OCI-LY7 (cell line): ENCODE measurements around the gene EFNA3. TPM values are rescaled to one million over a fixed set of nuclear protein-coding genes. Genes with fewer than 3 reads are reported as not detected.
A peak's percentile ranks its signal among the peaks of the same experiment; 100 is the strongest.

Experiments
- BruUV-seq: library from RNA; stranded (reverse); fragments of 400-500 nt; replicated peaks from 2 replicates; lab custom pipeline; 2021; lab: Mats Ljungman, UMichigan
- CTCF ChIA-PET: fragments of 300-600 bp; sonication (Branson Sonifier 250); formaldehyde crosslinking; loops from one replicate; lab custom pipeline; 2022; ENCODE audit warnings: antibody characterized with exemption; ENCODE audit not compliant: unreplicated experiment; lab: Charles Lee
- POLR2A ChIA-PET: fragments of 300-600 bp; sonication (Branson Sonifier 250); formaldehyde crosslinking; loops from one replicate; lab custom pipeline; 2022; ENCODE audit warnings: antibody characterized with exemption; lab: Charles Lee
- DNase-seq: peaks from one replicate; pipeline ENCODE4 v3.0.0-alpha.2; 2015; ENCODE audit warnings: low spot score
- H2AFZ ChIP-seq: fragments of 200-600 bp; sonication (generic), shearing (Covaris generic); 2 replicates; pipeline ENCODE4 v1.6.1; 2014; ENCODE audit warnings: mild to moderate bottlenecking, antibody characterized with exemption, low read length, moderate library complexity
- H3K27ac ChIP-seq: fragments of 200-600 bp; sonication (generic); 2 replicates; pipeline ENCODE4 v1.5.1; 2014; ENCODE audit warnings: mixed run types, low read depth, mild to moderate bottlenecking, moderate library complexity, low read length, inconsistent platforms; ENCODE audit not compliant: poor library complexity, severe bottlenecking
- H3K36me3 ChIP-seq: fragments of 200-600 bp; sonication (generic); 2 replicates; pipeline ENCODE4 v1.6.1; 2014; ENCODE audit warnings: mild to moderate bottlenecking, antibody characterized with exemption, low read length, moderate library complexity, mixed read lengths; ENCODE audit not compliant: insufficient read depth
- H3K4me1 ChIP-seq: fragments of 200-600 bp; sonication (generic); 2 replicates; pipeline ENCODE4 v1.5.1; 2014; ENCODE audit warnings: mild to moderate bottlenecking, low read length; ENCODE audit not compliant: insufficient read depth, poor library complexity, severe bottlenecking
- H3K4me2 ChIP-seq: fragments of 200-600 bp; sonication (generic); 2 replicates; pipeline ENCODE4 v1.6.1; 2014; ENCODE audit warnings: mild to moderate bottlenecking, low read length
- H3K4me3 ChIP-seq: fragments of 200-600 bp; sonication (generic); 2 replicates; pipeline ENCODE4 v1.5.1; 2014; ENCODE audit warnings: mild to moderate bottlenecking, low read depth, low read length; ENCODE audit not compliant: poor library complexity, severe bottlenecking
- H3K79me2 ChIP-seq: fragments of 200-600 bp; sonication (generic); 2 replicates; pipeline ENCODE4 v1.6.1; 2016; ENCODE audit warnings: low read depth, mild to moderate bottlenecking, low read length, moderate library complexity, mixed read lengths; ENCODE audit not compliant: insufficient read depth
- H3K9me2 ChIP-seq: fragments of 200-600 bp; sonication (generic); 2 replicates; pipeline ENCODE4 v1.6.1; 2016; ENCODE audit warnings: mild to moderate bottlenecking, low read length, mixed read lengths; ENCODE audit not compliant: insufficient read depth
- H3K9me3 ChIP-seq: fragments of 200-600 bp; sonication (generic); 2 replicates; pipeline ENCODE4 v1.6.1; 2014; ENCODE audit warnings: mild to moderate bottlenecking, mixed run types, low read length, mixed read lengths
- H4K20me1 ChIP-seq: fragments of 200-600 bp; sonication (generic); 2 replicates; pipeline ENCODE4 v1.6.1; 2014; ENCODE audit warnings: mild to moderate bottlenecking, antibody characterized with exemption, low read length, moderate library complexity, mixed read lengths; ENCODE audit not compliant: insufficient read depth
- CTCF ChIP-seq: fragments of 200-600 bp; sonication (generic); conservative IDR thresholded peaks from 2 replicates; pipeline ENCODE4 v1.5.1; 2014; ENCODE audit warnings: mild to moderate bottlenecking, antibody characterized with exemption, low read length, moderate library complexity, mixed read lengths
- EZH2phosphoT487 ChIP-seq: fragments of 200-600 bp; sonication (generic); IDR thresholded peaks from 2 replicates; pipeline ENCODE4 v1.6.1; 2018; ENCODE audit warnings: low read depth, borderline replicate concordance, mild to moderate bottlenecking, mixed run types, antibody characterized with exemption, low read length, moderate library complexity, mixed read lengths
- intact Hi-C: fragments of 100-400 bp; cut with micrococcal nuclease; formaldehyde crosslinking; loops from one replicate; pipeline ENCODE4 v1.10.0; 2022; ENCODE audit not compliant: unreplicated experiment
- total RNA-seq, 2 experiments: library from RNA; depleted of rRNA in 1 of 2; stranded (reverse); fragments of >200 nt in 1 of 2; shearing (Covaris generic) in 1 of 2; gene quantifications; 2 replicates each; pipeline ENCODE4 v1.2.3, GENCODE V29; 2014 to 2022

The EFNA3 gene
- total RNA-seq, 2 experiments from 2014 or later = 6.7 to 10.8 TPM

DNA sequence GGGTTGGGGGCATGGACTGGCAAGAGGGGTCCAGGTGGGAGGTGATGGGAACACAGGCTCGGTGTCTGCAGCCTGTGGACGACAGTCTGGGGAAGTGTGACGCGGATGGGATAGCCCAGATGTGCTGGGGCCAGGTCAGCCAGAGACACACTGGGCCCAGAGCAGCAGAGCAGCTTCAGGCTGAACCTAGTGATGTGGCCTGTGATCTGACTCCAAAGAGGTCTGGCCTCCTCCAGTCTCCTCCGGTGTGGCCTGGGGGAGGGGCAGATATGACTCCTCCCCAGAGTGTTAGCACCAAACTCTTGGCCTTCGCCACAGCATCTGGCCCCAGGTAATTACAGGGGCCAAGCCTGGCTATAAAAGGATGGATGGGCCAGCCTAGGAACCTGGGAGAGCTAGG is 13.5 kb downstream of the EFNA3 start:
- Histone ChIP-seq H4K20me1 (no peaks in the 10 kb centered on the region), H3K36me3 (no peaks in the 10 kb centered on the region), H3K4me1 (peaks cover 7% of the 10 kb centered on the region), H3K9me3 (no peaks in the 10 kb centered on the region), H3K9me2 (no peaks in the 10 kb centered on the region), H3K79me2 (no peaks in the 10 kb centered on the region), H2AFZ (no peak overlapping the region), H3K4me3 (no peak overlapping the region), H3K4me2 (no peak overlapping the region), H3K27ac (no peak overlapping the region)
- ChIA-PET CTCF (interaction anchor here (1.4 to 2.0 kb wide), 3 partner anchors 73 to 81 kb away, joined by 7 to 12 read pairs (median 10); partner anchors contain the start of gene KRTCAP2), POLR2A (interaction anchor here (1.5 kb wide), 1 partner anchor 80 kb away, joined by 6 read pairs; the partner anchor contains the start of gene KRTCAP2)
- intact Hi-C loops = no loop called here
- no peak for DNase-seq
- no peak for TF ChIP-seq EZH2phosphoT487
- no peak for TF ChIP-seq CTCF
- no TSS peak for BruUV-seq

DNA sequence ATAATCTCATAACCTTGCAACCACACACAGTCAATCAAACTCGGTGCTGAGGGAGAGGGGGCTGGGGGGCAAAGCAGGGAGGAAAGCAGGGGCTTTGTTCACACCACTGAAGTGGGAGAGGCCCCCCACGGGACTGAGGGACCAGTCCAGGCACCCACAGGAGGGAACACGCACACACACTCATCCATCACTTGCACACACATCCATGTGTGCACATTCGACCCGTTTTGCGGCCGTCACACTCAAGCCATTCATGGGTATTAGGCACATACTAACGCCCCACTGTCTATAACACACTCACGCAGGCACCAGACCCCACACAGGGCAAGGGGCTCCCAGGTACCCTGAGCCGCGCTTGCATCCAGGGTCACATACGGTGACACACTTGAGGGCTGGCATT is 14.0 kb downstream of the EFNA3 start:
- Histone ChIP-seq H3K4me2 (no peak overlapping the region), H3K27ac (no peak overlapping the region), H3K9me3 (no peaks in the 10 kb centered on the region), H3K36me3 (no peaks in the 10 kb centered on the region), H2AFZ (no peak overlapping the region), H3K4me1 (peaks cover 7% of the 10 kb centered on the region), H3K9me2 (no peaks in the 10 kb centered on the region), H4K20me1 (no peaks in the 10 kb centered on the region), H3K79me2 (no peaks in the 10 kb centered on the region), H3K4me3 (no peak overlapping the region)
- TF ChIP-seq CTCF = no peak
- TF ChIP-seq EZH2phosphoT487 = no peak
- BruUV-seq = no TSS peak
- DNase-seq = no peak
- CTCF ChIA-PET = interaction anchor here (2.0 kb wide), 1 partner anchor 80 kb away, joined by 12 read pairs; the partner anchor contains the start of gene KRTCAP2
- POLR2A ChIA-PET = no interaction called here
- intact Hi-C loops = no loop called here

- H3K9me3 ChIP-seq = no peaks in the 10 kb centered on the region
- no TSS peak for BruUV-seq
- no peak for TF ChIP-seq EZH2phosphoT487
- peak; percentile 60 for TF ChIP-seq CTCF
- H3K79me2 ChIP-seq = no peaks in the 10 kb centered on the region
- peaks cover 7% of the 10 kb centered on the region for H3K4me1 ChIP-seq
- no peaks in the 10 kb centered on the region for H3K36me3 ChIP-seq
- intact Hi-C loops = no loop called here
- H4K20me1 ChIP-seq = no peaks in the 10 kb centered on the region
- DNase-seq = peak; percentile 48
- no peak overlapping the region for H3K4me3 ChIP-seq
- ChIA-PET CTCF (no interaction called here), POLR2A (no interaction called here)
- H3K4me2 ChIP-seq = no peak overlapping the region; the same call in 1 of the 2 replicates
- no peaks in the 10 kb centered on the region for H3K9me2 ChIP-seq
- no peak overlapping the region for H2AFZ ChIP-seq
- no peak overlapping the region for H3K27ac ChIP-seq
Observed at GRCh38 chr1:155093911-155094621, 15.4 kb downstream of the EFNA3 start.
